HepG2 (cell line): Measurements from ENCODE around the gene TMEFF2. TPM values are rescaled to one million over a fixed set of nuclear protein-coding genes. Genes with fewer than 3 reads are reported as not detected.

ENCODE experiments used
- ATAC-seq: fragments of 200-7000 bp; cut with Tn5 transposase; 3 replicates; pipeline ENCODE4 v1.9.1; 2020; ENCODE audit warnings: mild to moderate bottlenecking, moderate library complexity
- BruUV-seq: library from RNA; stranded (reverse); fragments of 400-500 nt; replicated peaks from 2 replicates; lab custom pipeline; 2021; lab: Mats Ljungman, UMichigan
- CTCF ChIA-PET: fragments of 300-600 bp; formaldehyde crosslinking; extraction: SDS; loops from one replicate; lab custom pipeline; 2021; ENCODE audit warnings: low total read pairs, inconsistent platforms, low intra/inter-chr PET ratio; lab: Yijun Ruan, JAX
- POLR2A ChIA-PET: fragments of 350-600 bp; sonication (Branson Sonifier 250); formaldehyde crosslinking; loops from one replicate; lab custom pipeline; 2020; ENCODE audit warnings: antibody characterized with exemption, inconsistent platforms; lab: Yijun Ruan, JAX
- DNase-seq: peaks from one replicate; pipeline ENCODE4 v3.0.0-alpha.2; 2015; ENCODE audit warnings: low spot score
- FAIRE-seq: peaks from 3 replicates; lab custom pipeline; 2011; peaks lifted over from hg19 to GRCh38; lab: Jason Lieb, UNC
- H2AFZ ChIP-seq: one replicate; pipeline ENCODE4 v1.6.1; 2011; ENCODE audit warnings: low read length, inconsistent platforms
- H3K27ac ChIP-seq: fragments of 300-600 bp; 3 replicates; pipeline ENCODE4 v1.8.0; 2011; ENCODE audit warnings: mixed run types, mild to moderate bottlenecking, mixed read lengths, low read length, inconsistent platforms; ENCODE audit not compliant: insufficient read depth; ENCODE audit errors: extremely low read length
- H3K27me3 ChIP-seq, 2 experiments: fragments of 200-600 bp in 1 of 2; 2 replicates in 1 of 2; 3 replicates in 1 of 2; pipeline versions ENCODE4 v1.6.0 to v1.8.0; 2011; ENCODE audit warnings: low read length in 2 of 2, mild to moderate bottlenecking in 2 of 2, moderate library complexity in 2 of 2, inconsistent platforms in 1 of 2; ENCODE audit not compliant: insufficient read depth in 2 of 2, control insufficient read depth in 1 of 2
- H3K36me3 ChIP-seq, 2 experiments: fragments of 200-600 bp in 1 of 2; replicated peaks in 1 of 2; 2 replicates in 1 of 2; 3 replicates in 1 of 2; pipeline versions ENCODE4 v1.5.1 to v1.8.0; 2011; ENCODE audit warnings: low read length in 2 of 2, inconsistent platforms in 1 of 2; ENCODE audit not compliant: insufficient read depth in 2 of 2, control insufficient read depth in 1 of 2
- H3K4me1 ChIP-seq: 2 replicates; pipeline ENCODE4 v1.5.1; 2012; ENCODE audit warnings: low read length, inconsistent platforms; ENCODE audit not compliant: insufficient read depth
- H3K4me2 ChIP-seq: 2 replicates; pipeline ENCODE4 v1.6.0; 2011; ENCODE audit warnings: low read depth, low read length, inconsistent platforms
- H3K4me3 ChIP-seq, 3 experiments: fragments of 200-600 bp in 1 of 3; sonication (generic), shearing (Covaris generic) in 1 of 3; replicated peaks in 1 of 3; 2 replicates each; pipeline ENCODE4 v1.5.1; 2011 to 2016; ENCODE audit warnings: low read length in 3 of 3, inconsistent platforms in 2 of 3, low read depth in 2 of 3, mild to moderate bottlenecking in 2 of 3, control low read depth in 1 of 3, mixed read lengths in 1 of 3; ENCODE audit not compliant: insufficient read depth in 1 of 3
- H3K79me2 ChIP-seq: one replicate; pipeline ENCODE4 v1.6.1; 2011; ENCODE audit warnings: low read length, inconsistent platforms; ENCODE audit not compliant: insufficient read depth
- H3K9ac ChIP-seq: 2 replicates; pipeline ENCODE4 v1.6.0; 2011; ENCODE audit warnings: mild to moderate bottlenecking, low read depth, low read length, inconsistent platforms; ENCODE audit not compliant: insufficient read depth
- H3K9me3 ChIP-seq: 2 replicates; pipeline ENCODE4 v1.5.1; 2012; ENCODE audit warnings: mild to moderate bottlenecking, low read length
- H4K20me1 ChIP-seq: 2 replicates; pipeline ENCODE4 v1.6.0; 2011; ENCODE audit warnings: inconsistent platforms, mild to moderate bottlenecking, low read length, moderate library complexity; ENCODE audit not compliant: insufficient read depth
- FOXM1 ChIP-seq: sonication (generic); formaldehyde crosslinking; IDR thresholded peaks from 2 replicates; pipeline ENCODE4 v1.5.0; 2020; ENCODE audit warnings: missing genetic modification reagents
- SUZ12 ChIP-seq: fragments of 150-350 bp; IDR thresholded peaks from 2 replicates; pipeline ENCODE4 v1.6.1; 2014; ENCODE audit warnings: low read depth, low read length
- TEAD2 ChIP-seq: sonication (generic); formaldehyde crosslinking; IDR thresholded peaks from 2 replicates; pipeline ENCODE4 v1.9.0; 2021; ENCODE audit warnings: missing genetic modification reagents
- ZNF616 ChIP-seq: sonication (generic); formaldehyde crosslinking; IDR thresholded peaks from 2 replicates; pipeline ENCODE4 v1.5.0; 2020; ENCODE audit warnings: low read depth, mild to moderate bottlenecking, missing genetic modification reagents
- ZNF75D ChIP-seq: sonication (generic); formaldehyde crosslinking; IDR thresholded peaks from 2 replicates; pipeline ENCODE4 v1.8.1; 2023; ENCODE audit warnings: missing genetic modification reagents, mild to moderate bottlenecking, borderline replicate concordance
- WGBS: methylation state at CpG from one replicate; pipeline ENCODE4 v1.1.6; 2017; ENCODE audit warnings: low lambda C conversion rate; 5-methylcytosine and 5-hydroxymethylcytosine counted together
- in situ Hi-C: cut with HindIII; loops from 2 replicates; pipeline ENCODE4 v1.10.0; 2017; ENCODE audit warnings: low pct_unique_long_range_greater_than_20kb; ENCODE audit not compliant: extremely low pct_ligation_motif_present
- intact Hi-C: fragments of 100-400 bp; cut with micrococcal nuclease; formaldehyde crosslinking; loops from one replicate; pipeline ENCODE4 v1.10.0; 2022; ENCODE audit not compliant: unreplicated experiment
- polyA plus RNA-seq, 8 experiments: library from polyadenylated mRNA; depleted of rRNA in 3 of 8; stranded (reverse) in 7 of 8; unstranded in 1 of 8; fragments of >200 nt; fragmentation: Illumina TruSeq in 4 of 8; extraction: Trizol in 4 of 8; gene quantifications; 2 replicates each; pipeline versions ENCODE4 v1.2.1 to v1.2.3, GENCODE V29; 2011 to 2016; ENCODE audit warnings: low read depth in 4 of 8, missing spikeins in 1 of 8, mixed read lengths in 1 of 8; ENCODE audit not compliant: insufficient read depth in 1 of 8
- total RNA-seq, 5 experiments: library from RNA; depleted of rRNA; stranded (reverse); fragments of >200 nt; fragmentation: Illumina TruSeq; extraction: Trizol; gene quantifications; 2 replicates each; pipeline ENCODE4 v1.2.3, GENCODE V29; 2016; ENCODE audit warnings: low read depth in 1 of 5
- TF ChIP-seq, protein P1 (sequence below): sonication (generic); formaldehyde crosslinking; IDR thresholded peaks from 2 replicates; pipeline ENCODE4 v1.9.0; 2021; ENCODE audit warnings: missing genetic modification reagents, borderline replicate concordance

The TMEFF2 gene
- total and polyA plus RNA-seq, 2 of the 13 experiments (the other 11 are each of a cell fraction or from before 2014, with no cell fraction given): not detected

DNA sequence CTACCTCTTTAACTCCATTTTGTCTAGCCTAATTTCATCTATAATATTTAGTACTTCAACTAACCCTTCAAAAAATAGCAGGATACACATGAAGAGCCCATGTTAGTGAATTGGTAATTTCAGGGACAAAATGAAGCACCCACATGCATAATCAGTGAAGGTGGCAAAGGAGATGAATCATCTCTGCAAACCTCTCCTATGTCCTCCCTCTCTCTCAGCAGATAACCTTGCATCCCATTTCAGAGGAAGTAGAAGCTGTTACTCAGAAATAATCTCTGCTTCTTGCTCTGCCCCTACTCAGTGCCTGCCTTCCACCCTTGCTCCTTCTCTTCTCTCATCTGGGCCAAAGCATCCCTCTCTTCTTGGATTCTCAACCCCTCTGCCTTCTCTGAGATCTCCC, 287.6 kb downstream of the TMEFF2 start:
- H3K4me1 ChIP-seq: no peaks in the 10 kb centered on the region; the same call in 1 of the 2 replicates
- no peak for DNase-seq
- no peak for FAIRE-seq
- H3K27ac ChIP-seq: no peak overlapping the region
- ChIA-PET CTCF (no interaction called here), POLR2A (no interaction called here)
- in situ Hi-C loops: no loop called here
- H3K4me3 ChIP-seq: no peak overlapping the region
- ATAC-seq: peak; percentile 26; the same call in 1 of the 3 replicates
- no peaks in the 10 kb centered on the region for H3K9me3 ChIP-seq
- no TSS peak for BruUV-seq
- TF ChIP-seq SUZ12 (no peak), ZNF75D (no peak), FOXM1 (CRISPR knock-in tag) (no peak), ZNF616 (CRISPR knock-in tag) (no peak)
- TF ChIP-seq, protein P1, sequence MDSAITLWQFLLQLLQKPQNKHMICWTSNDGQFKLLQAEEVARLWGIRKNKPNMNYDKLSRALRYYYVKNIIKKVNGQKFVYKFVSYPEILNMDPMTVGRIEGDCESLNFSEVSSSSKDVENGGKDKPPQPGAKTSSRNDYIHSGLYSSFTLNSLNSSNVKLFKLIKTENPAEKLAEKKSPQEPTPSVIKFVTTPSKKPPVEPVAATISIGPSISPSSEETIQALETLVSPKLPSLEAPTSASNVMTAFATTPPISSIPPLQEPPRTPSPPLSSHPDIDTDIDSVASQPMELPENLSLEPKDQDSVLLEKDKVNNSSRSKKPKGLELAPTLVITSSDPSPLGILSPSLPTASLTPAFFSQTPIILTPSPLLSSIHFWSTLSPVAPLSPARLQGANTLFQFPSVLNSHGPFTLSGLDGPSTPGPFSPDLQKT (CRISPR knock-in tag): no peak
- H3K79me2 ChIP-seq: no peaks in the 10 kb centered on the region
- H4K20me1 ChIP-seq: no peaks in the 10 kb centered on the region
- H3K4me2 ChIP-seq: no peak overlapping the region
- intact Hi-C loops: loop anchor here (1.0 to 2.0 kb wide), 2 partner anchors 60 to 95 kb away; partner anchors contain the start of gene CAVIN2
- no peak overlapping the region for H2AFZ ChIP-seq
- H3K27me3 ChIP-seq: no peaks in the 10 kb centered on the region
- no peaks in the 10 kb centered on the region for H3K36me3 ChIP-seq
- no peak overlapping the region for H3K9ac ChIP-seq

DNA sequence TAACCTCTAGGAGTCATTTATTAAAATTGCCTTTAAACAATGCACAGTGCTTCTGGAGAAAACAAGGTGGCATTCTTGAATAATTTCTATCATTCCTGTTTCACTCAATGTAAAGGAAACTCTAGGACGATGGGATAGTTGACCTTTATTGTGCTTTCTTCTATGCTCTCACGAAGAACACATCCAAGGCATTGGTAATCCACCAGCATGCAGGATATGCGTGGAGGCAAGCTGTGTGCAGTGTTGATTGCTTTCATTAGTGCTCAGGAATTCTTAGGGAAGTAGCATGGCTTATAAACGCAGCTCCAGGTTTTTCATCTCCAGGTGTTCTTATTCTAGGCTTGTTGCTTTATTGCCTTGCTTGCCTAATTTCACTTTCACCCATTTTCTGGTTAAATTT, 289.4 kb downstream of the TMEFF2 start:
- Histone ChIP-seq H2AFZ (no peak overlapping the region), H3K4me3 (no peak overlapping the region), H3K27me3 (no peaks in the 10 kb centered on the region), H3K79me2 (no peaks in the 10 kb centered on the region), H3K36me3 (no peaks in the 10 kb centered on the region), H4K20me1 (no peaks in the 10 kb centered on the region), H3K4me2 (no peak overlapping the region), H3K27ac (no peak overlapping the region), H3K9me3 (peaks cover 13% of the 10 kb centered on the region; the same call in 1 of the 2 replicates), H3K9ac (no peak overlapping the region), H3K4me1 (no peaks in the 10 kb centered on the region; the same call in 1 of the 2 replicates)
- DNase-seq (no peak), FAIRE-seq (no peak), ATAC-seq (no peak)
- in situ Hi-C loops: no loop called here
- 47% methylated on average over 4 of the region's 4 CpGs for WGBS
- CTCF ChIA-PET: no interaction called here
- no TSS peak for BruUV-seq
- no peak for TF ChIP-seq TEAD2
- POLR2A ChIA-PET: no interaction called here
- intact Hi-C loops: no loop called here
